ENCODE measurements around the gene DUSP23. TPM values are rescaled to one million over a fixed set of nuclear protein-coding genes. Genes with fewer than 3 reads are reported as not detected.
A peak's percentile ranks its signal among the peaks of the same experiment; 100 is the strongest.

Gene DUSP23
- total RNA-seq, 1 experiment from 2014 or later = 35.8 TPM

DNA sequence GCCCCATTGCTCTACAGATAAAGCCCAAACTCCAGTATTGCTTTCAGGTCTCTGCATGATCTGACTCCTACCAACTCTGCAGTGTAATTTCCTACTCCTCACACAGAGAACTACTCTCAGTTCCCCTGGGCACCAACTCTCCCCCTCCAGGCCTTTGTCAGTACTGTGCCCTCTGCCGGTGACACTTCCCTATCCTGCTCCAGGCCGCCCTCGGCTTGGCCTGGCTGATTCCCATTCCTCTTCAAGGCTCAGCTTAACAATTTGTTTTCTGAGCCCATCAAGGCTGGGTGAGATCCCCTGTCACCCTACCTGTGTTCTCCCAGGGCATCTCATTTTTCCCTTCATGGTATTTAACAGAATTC, 48.5 kb downstream of the DUSP23 start:
- Histone ChIP-seq H3K9me3 (ENCODE audit: control insufficient read depth in 1 of 2, insufficient read depth in 1 of 2, low read depth in 1 of 2, low read length in 2 of 2) (no peaks in the 10 kb centered on the region), H3K36me3 (ENCODE audit: control insufficient read depth in 1 of 2, insufficient read depth in 2 of 2, low read length in 2 of 2) (no peaks in the 10 kb centered on the region), H2AFZ (ENCODE audit: low read depth, low read length, poor library complexity, severe bottlenecking) (no peak overlapping the region), H3K4me3 (replicated peaks in 1 of 2; ENCODE audit: low read depth in 1 of 2, low read length in 2 of 2) (no peak overlapping the region), H3K9ac (ENCODE audit: low read length) (no peak overlapping the region), H3K4me2 (ENCODE audit: low read length) (no peak overlapping the region), H3K79me2 (ENCODE audit: insufficient read depth, low read length) (no peaks in the 10 kb centered on the region), H3K27ac (ENCODE audit: low read depth, low read length) (no peak overlapping the region), H3K9me2 (ENCODE audit: insufficient read depth) (no peaks in the 10 kb centered on the region), H3K4me1 (ENCODE audit: control insufficient read depth in 1 of 2, insufficient read depth in 2 of 2, low read length in 2 of 2) (peaks cover 0 to 7% of the 10 kb centered on the region in 2 experiments; a peak in 1 of 4 replicates), H3K27me3 (ENCODE audit: insufficient read depth, low read length) (peaks cover 4% of the 10 kb centered on the region; the same call in 1 of the 2 replicates), H4K20me1 (ENCODE audit: insufficient read depth) (no peaks in the 10 kb centered on the region)
- intact Hi-C loops (cut with micrococcal nuclease) = loop anchor here (2.0 kb wide), 1 partner anchor 62 kb away; no protein-coding TSS in a partner anchor
- ATAC-seq (peak; percentile 100), DNase-seq (ENCODE audit: low read depth, low spot score) (peak; percentile 29)
- ChIA-PET POLR2A (no interaction called here), RAD21 (ENCODE audit: low non-redundant PET in 1 of 2, low total read pairs in 2 of 2, uncharacterized antibody in 2 of 2, unreplicated experiment in 2 of 2) (no interaction called here), CTCF (interaction anchor here (1.0 to 4.4 kb wide), 3 partner anchors 12 to 31 kb away, joined by 3 to 20 read pairs (median 5); no protein-coding TSS in a partner anchor)
- BruUV-seq (replicated peaks) = no TSS peak
- TF ChIP-seq CEBPB (IDR thresholded peaks at IDR 0.05; ENCODE audit: low read depth) = no peak
- TF ChIP-seq, protein P1, sequence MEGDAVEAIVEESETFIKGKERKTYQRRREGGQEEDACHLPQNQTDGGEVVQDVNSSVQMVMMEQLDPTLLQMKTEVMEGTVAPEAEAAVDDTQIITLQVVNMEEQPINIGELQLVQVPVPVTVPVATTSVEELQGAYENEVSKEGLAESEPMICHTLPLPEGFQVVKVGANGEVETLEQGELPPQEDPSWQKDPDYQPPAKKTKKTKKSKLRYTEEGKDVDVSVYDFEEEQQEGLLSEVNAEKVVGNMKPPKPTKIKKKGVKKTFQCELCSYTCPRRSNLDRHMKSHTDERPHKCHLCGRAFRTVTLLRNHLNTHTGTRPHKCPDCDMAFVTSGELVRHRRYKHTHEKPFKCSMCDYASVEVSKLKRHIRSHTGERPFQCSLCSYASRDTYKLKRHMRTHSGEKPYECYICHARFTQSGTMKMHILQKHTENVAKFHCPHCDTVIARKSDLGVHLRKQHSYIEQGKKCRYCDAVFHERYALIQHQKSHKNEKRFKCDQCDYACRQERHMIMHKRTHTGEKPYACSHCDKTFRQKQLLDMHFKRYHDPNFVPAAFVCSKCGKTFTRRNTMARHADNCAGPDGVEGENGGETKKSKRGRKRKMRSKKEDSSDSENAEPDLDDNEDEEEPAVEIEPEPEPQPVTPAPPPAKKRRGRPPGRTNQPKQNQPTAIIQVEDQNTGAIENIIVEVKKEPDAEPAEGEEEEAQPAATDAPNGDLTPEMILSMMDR (IDR thresholded peaks at IDR 0.05 in 2 of 3, conservative IDR thresholded peaks at IDR 0.05 in 1 of 3; ENCODE audit: borderline replicate concordance in 1 of 3, insufficient read depth in 1 of 3, low read depth in 2 of 3, low read length in 2 of 3) = peak; percentile 69 to 76 (median 76); a peak in 5 of 6 replicates
- peak; percentile 50 for TF ChIP-seq RAD21 (IDR thresholded peaks at IDR 0.05; ENCODE audit: low read depth)

DNA sequence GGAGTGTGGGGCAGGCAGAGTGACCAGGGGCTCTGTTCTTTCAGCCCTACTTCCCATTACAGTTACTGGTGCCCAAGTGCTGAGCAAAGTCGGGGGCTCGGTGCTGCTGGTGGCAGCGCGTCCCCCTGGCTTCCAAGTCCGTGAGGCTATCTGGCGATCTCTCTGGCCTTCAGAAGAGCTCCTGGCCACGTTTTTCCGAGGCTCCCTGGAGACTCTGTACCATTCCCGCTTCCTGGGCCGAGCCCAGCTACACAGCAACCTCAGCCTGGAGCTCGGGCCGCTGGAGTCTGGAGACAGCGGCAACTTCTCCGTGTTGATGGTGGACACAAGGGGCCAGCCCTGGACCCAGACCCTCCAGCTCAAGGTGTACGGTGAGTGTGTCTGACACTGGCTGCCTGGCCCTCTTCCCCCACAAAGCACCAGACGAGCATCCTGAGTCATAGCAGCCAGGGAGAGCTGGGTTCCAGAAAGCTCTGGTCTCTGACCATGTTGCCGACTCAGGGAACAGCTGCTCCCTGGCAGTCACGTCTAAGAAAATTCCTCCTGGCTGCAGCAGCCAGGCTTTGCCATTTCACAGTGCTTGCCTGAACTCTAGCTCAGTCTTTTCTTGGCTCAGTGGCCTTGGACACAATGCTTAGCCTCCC, 49.2 kb downstream of the DUSP23 start:
- no peak overlapping the region for H3K9ac ChIP-seq (ENCODE audit: low read length)
- ChIA-PET RAD21 (ENCODE audit: low non-redundant PET in 1 of 2, low total read pairs in 2 of 2, uncharacterized antibody in 2 of 2, unreplicated experiment in 2 of 2) (no interaction called here), POLR2A (no interaction called here), CTCF (interaction anchor here (1.0 to 4.4 kb wide), 4 partner anchors 13 to 61 kb away, joined by 3 to 20 read pairs (median 4); no protein-coding TSS in a partner anchor)
- no peaks in the 10 kb centered on the region for H4K20me1 ChIP-seq (ENCODE audit: insufficient read depth)
- H3K9me2 ChIP-seq (ENCODE audit: insufficient read depth) = no peaks in the 10 kb centered on the region
- BruUV-seq (replicated peaks) = no TSS peak
- H3K79me2 ChIP-seq (ENCODE audit: insufficient read depth, low read length) = no peaks in the 10 kb centered on the region
- H3K9me3 ChIP-seq (ENCODE audit: control insufficient read depth in 1 of 2, insufficient read depth in 1 of 2, low read depth in 1 of 2, low read length in 2 of 2) = no peaks in the 10 kb centered on the region
- H3K4me1 ChIP-seq (ENCODE audit: control insufficient read depth in 1 of 2, insufficient read depth in 2 of 2, low read length in 2 of 2) = peaks cover 0 to 7% of the 10 kb centered on the region in 2 experiments; a peak in 1 of 4 replicates
- no peak for TF ChIP-seq JUND (IDR thresholded peaks at IDR 0.05)
- TF ChIP-seq, protein P2, sequence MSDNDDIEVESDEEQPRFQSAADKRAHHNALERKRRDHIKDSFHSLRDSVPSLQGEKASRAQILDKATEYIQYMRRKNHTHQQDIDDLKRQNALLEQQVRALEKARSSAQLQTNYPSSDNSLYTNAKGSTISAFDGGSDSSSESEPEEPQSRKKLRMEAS (IDR thresholded peaks at IDR 0.05) = no peak
- H3K4me2 ChIP-seq (ENCODE audit: low read length) = no peak overlapping the region
- ATAC-seq (no peak), DNase-seq (ENCODE audit: low read depth, low spot score) (no peak)
- H3K4me3 ChIP-seq (replicated peaks in 1 of 2; ENCODE audit: low read depth in 1 of 2, low read length in 2 of 2) = no peak overlapping the region
- intact Hi-C loops (cut with micrococcal nuclease) = loop anchor here (2.0 kb wide), 1 partner anchor 61 kb away; no protein-coding TSS in a partner anchor
- H3K36me3 ChIP-seq (ENCODE audit: control insufficient read depth in 1 of 2, insufficient read depth in 2 of 2, low read length in 2 of 2) = no peaks in the 10 kb centered on the region
- no peak overlapping the region for H3K27ac ChIP-seq (ENCODE audit: low read depth, low read length)
- H2AFZ ChIP-seq (ENCODE audit: low read depth, low read length, poor library complexity, severe bottlenecking) = no peak overlapping the region
- H3K27me3 ChIP-seq (ENCODE audit: insufficient read depth, low read length) = no peaks in the 10 kb centered on the region
